ENCODE data around the gene NPB. TPM values are rescaled to one million over a fixed set of nuclear protein-coding genes. Genes with fewer than 3 reads are reported as not detected.
A peak's percentile ranks its signal among the peaks of the same experiment; 100 is the strongest.

Gene NPB
- total RNA-seq, 1 donor from 2014 or later: 0.26 TPM

DNA sequence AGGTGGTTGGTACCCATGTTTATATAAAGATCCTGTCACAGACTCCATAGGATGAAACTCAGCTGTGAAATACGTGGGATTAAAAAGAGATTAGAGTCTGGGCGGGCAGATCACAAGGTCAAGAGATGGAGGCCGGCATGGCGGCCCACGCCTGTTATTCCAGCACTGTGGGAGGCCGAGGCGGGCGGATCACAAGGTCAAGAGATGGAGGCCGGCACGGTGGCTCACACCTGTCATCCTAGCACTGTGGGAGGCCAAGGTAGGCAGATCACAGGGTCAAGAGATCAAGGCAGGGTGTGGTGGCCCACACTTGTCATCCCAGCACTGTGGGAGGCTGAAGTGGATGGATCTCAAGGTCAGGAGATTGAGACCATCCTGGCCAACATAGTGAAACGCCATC lies 6.6 kb upstream of the NPB start:
- Histone ChIP-seq H3K4me3 (ENCODE audit: low read depth, low read length) (no peak overlapping the region), H3K36me3 (ENCODE audit: control insufficient read depth, insufficient read depth, low read length) (peaks cover 21% of the 10 kb centered on the region), H3K27me3 (ENCODE audit: control insufficient read depth, insufficient read depth, low read length) (no peaks in the 10 kb centered on the region)
- no peak for DNase-seq (ENCODE audit: low read depth)
- TF ChIP-seq, protein P1, sequence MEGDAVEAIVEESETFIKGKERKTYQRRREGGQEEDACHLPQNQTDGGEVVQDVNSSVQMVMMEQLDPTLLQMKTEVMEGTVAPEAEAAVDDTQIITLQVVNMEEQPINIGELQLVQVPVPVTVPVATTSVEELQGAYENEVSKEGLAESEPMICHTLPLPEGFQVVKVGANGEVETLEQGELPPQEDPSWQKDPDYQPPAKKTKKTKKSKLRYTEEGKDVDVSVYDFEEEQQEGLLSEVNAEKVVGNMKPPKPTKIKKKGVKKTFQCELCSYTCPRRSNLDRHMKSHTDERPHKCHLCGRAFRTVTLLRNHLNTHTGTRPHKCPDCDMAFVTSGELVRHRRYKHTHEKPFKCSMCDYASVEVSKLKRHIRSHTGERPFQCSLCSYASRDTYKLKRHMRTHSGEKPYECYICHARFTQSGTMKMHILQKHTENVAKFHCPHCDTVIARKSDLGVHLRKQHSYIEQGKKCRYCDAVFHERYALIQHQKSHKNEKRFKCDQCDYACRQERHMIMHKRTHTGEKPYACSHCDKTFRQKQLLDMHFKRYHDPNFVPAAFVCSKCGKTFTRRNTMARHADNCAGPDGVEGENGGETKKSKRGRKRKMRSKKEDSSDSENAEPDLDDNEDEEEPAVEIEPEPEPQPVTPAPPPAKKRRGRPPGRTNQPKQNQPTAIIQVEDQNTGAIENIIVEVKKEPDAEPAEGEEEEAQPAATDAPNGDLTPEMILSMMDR (IDR thresholded peaks at IDR 0.05; ENCODE audit: insufficient read depth, low read length, severe bottlenecking): no peak
- no peak for FAIRE-seq

DNA sequence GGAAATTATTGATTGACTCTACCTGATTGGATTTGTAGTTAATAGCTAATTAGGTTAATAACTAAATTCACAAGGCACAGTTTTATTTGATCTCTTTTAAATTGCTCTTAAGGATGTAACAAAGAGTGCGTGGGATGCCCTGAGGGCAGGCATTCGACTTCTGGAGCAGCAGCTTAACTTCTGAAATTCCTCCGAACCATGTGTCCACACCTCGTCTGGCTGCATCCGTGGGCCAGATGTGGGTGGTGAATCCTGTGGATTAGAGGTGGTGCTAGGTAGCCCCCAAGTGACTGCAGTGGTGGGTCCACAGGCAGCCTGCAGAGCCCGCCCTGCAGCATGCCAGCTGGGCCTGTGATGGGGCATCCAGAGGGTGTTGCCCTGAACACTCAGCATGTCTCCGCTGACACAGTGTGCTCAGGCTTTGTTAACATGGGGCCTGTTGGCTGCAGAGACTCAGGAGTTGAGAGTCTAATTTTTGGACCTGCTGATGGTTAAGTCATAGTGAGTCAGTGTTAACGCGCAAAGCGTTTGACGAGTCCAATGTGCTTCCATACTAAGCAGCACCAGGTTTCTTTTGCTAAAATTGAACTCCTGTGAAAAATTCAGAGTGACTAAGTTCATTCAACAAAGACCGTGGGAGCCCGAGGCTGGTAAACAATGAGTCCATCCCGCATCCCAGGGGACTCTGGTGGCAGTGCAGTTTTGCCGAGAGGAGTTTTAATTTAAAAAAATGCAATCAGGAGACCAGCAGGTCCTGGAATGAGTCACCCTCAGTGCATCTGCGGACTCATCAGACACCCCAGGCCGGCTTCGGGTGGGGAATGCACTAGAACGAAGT lies 3.8 kb upstream of the NPB start:
- no peaks in the 10 kb centered on the region for H3K27me3 ChIP-seq (ENCODE audit: control insufficient read depth, insufficient read depth, low read length)
- no peak overlapping the region for H3K4me3 ChIP-seq (ENCODE audit: low read depth, low read length)
- peaks cover 20% of the 10 kb centered on the region for H3K36me3 ChIP-seq (ENCODE audit: control insufficient read depth, insufficient read depth, low read length)
- TF ChIP-seq, protein P1 (IDR thresholded peaks at IDR 0.05; ENCODE audit: insufficient read depth, low read length, severe bottlenecking): no peak
- peak; percentile 91 for DNase-seq (ENCODE audit: low read depth)
- no peak for FAIRE-seq

DNA sequence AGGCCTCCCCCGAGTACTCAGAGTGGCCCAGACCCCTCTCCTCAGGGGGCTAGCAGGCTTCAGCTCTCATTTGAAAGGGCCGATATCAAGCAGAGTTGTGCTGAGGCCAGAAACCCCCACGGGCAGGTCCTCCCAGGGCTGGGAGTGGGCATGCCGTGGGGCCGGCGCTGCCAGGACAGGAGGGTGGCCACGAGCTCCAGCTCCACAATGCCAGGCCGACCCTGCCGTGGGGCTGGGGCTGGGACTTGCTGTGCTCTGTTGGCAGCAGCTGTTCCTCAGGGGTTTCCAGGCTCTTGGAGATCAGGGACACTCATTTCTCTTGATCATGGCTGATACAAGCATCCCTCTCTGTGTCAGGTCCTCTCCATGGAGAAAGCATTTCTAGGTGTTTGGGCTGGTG lies 3.2 kb upstream of the NPB start:
- DNase-seq (ENCODE audit: low read depth) (no peak), FAIRE-seq (no peak)
- H3K4me3 ChIP-seq (ENCODE audit: low read depth, low read length): no peak overlapping the region
- H3K36me3 ChIP-seq (ENCODE audit: control insufficient read depth, insufficient read depth, low read length): peaks cover 18% of the 10 kb centered on the region
- TF ChIP-seq, protein P1 (IDR thresholded peaks at IDR 0.05; ENCODE audit: insufficient read depth, low read length, severe bottlenecking): no peak
- H3K27me3 ChIP-seq (ENCODE audit: control insufficient read depth, insufficient read depth, low read length): no peaks in the 10 kb centered on the region

GRCh38 chr17:81899514-81900166 lies 2.4 kb upstream of the NPB start:
- Histone ChIP-seq H3K36me3 (ENCODE audit: control insufficient read depth, insufficient read depth, low read length) (peaks cover 19% of the 10 kb centered on the region), H3K27me3 (ENCODE audit: control insufficient read depth, insufficient read depth, low read length) (no peaks in the 10 kb centered on the region), H3K4me3 (ENCODE audit: low read depth, low read length) (no peak overlapping the region)
- no peak for FAIRE-seq
- TF ChIP-seq, protein P1 (IDR thresholded peaks at IDR 0.05; ENCODE audit: insufficient read depth, low read length, severe bottlenecking): no peak
- no peak for DNase-seq (ENCODE audit: low read depth)

DNA sequence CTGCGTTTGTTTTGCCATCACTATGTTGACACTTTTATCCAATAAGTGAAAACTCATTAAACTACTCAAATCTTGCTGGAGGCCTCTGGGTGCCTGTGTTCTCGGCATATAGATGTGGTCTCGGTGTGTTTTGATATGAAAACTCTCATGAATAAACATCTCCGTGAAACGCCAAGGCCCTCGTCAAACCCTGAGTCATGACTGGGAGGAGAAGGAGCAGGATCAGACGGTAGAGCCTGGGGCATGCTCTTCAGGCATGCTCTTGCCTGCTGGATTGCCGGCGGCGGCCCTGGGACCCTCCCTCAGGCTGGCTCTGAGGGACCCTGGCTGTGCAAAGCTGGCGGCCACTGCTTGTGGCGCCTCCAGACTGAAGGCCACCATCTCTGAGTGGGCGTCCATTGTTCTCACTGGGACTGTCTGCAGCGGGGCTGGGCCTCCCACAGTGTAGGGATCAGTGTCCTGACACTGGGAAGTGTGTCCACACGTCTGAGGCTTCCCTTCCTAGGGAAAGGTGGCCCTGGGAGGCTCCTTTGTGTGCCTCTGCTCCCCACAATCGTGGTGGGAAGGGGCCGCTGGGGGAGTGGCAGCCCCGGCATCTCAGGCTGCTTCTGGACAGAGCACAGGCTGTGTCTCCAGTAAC lies 1.7 kb upstream of the NPB start:
- FAIRE-seq (peak; percentile 58), DNase-seq (ENCODE audit: low read depth) (peak; percentile 37)
- H3K36me3 ChIP-seq (ENCODE audit: control insufficient read depth, insufficient read depth, low read length): peaks cover 20% of the 10 kb centered on the region
- TF ChIP-seq, protein P1 (IDR thresholded peaks at IDR 0.05; ENCODE audit: insufficient read depth, low read length, severe bottlenecking): no peak
- H3K27me3 ChIP-seq (ENCODE audit: control insufficient read depth, insufficient read depth, low read length): no peaks in the 10 kb centered on the region
- H3K4me3 ChIP-seq (ENCODE audit: low read depth, low read length): no peak overlapping the region
